Loucy (cell line): ENCODE results near the gene SGK2.

ENCODE experiments used
- H2AFZ ChIP-seq: fragments of 200-600 bp; sonication (generic); 2 replicates; pipeline ENCODE4 v1.6.0; 2016; ENCODE audit warnings: antibody characterized with exemption, mild to moderate bottlenecking, low read length, moderate library complexity
- H3F3A ChIP-seq: fragments of 200-600 bp; 2 replicates; pipeline ENCODE4 v1.6.0; 2016; ENCODE audit warnings: antibody characterized with exemption, low read depth, mild to moderate bottlenecking
- H3K27me3 ChIP-seq: fragments of 200-600 bp; sonication (generic); 2 replicates; pipeline ENCODE4 v1.6.1; 2014; ENCODE audit warnings: low read length, mild to moderate bottlenecking; ENCODE audit not compliant: insufficient read depth, poor library complexity, severe bottlenecking
- H3K36me3 ChIP-seq: fragments of 200-600 bp; sonication (generic); 2 replicates; pipeline ENCODE4 v1.6.1; 2016; ENCODE audit warnings: low read length; ENCODE audit not compliant: insufficient read depth
- H3K4me1 ChIP-seq: fragments of 200-600 bp; sonication (generic); 2 replicates; pipeline ENCODE4 v1.5.1; 2014; ENCODE audit warnings: low read length, mild to moderate bottlenecking; ENCODE audit not compliant: insufficient read depth, poor library complexity, severe bottlenecking
- H3K4me2 ChIP-seq: fragments of 200-600 bp; sonication (generic); 2 replicates; pipeline ENCODE4 v1.6.0; 2014; ENCODE audit warnings: antibody characterized with exemption, low read length, low read depth, mild to moderate bottlenecking; ENCODE audit not compliant: poor library complexity, severe bottlenecking
- H3K4me3 ChIP-seq: fragments of 200-600 bp; sonication (generic); 2 replicates; pipeline ENCODE4 v1.5.1; 2014; ENCODE audit warnings: low read length, mild to moderate bottlenecking, mixed read lengths; ENCODE audit not compliant: poor library complexity, severe bottlenecking
- H3K79me2 ChIP-seq: fragments of 200-600 bp; sonication (generic); 2 replicates; pipeline ENCODE4 v1.6.1; 2014; ENCODE audit warnings: low read length; ENCODE audit not compliant: insufficient read depth
- H3K9ac ChIP-seq: fragments of 200-600 bp; sonication (generic); 2 replicates; pipeline ENCODE4 v1.6.0; 2014; ENCODE audit warnings: mild to moderate bottlenecking, low read depth, low read length, moderate library complexity; ENCODE audit not compliant: poor library complexity, severe bottlenecking
- H3K9me2 ChIP-seq: fragments of 200-600 bp; sonication (generic); replicated peaks from 2 replicates; pipeline ENCODE4 v1.6.1; 2016; ENCODE audit warnings: low read depth, low read length, mixed read lengths
- H3K9me3 ChIP-seq: fragments of 200-600 bp; sonication (generic); 2 replicates; pipeline ENCODE4 v1.6.1; 2014; ENCODE audit warnings: mild to moderate bottlenecking, antibody characterized with exemption, low read length, low read depth; ENCODE audit not compliant: insufficient read depth
- H4K20me1 ChIP-seq: fragments of 200-600 bp; sonication (generic); 2 replicates; pipeline ENCODE4 v1.6.0; 2014; ENCODE audit warnings: antibody characterized with exemption, low read length, mild to moderate bottlenecking; ENCODE audit not compliant: insufficient read depth, poor library complexity, severe bottlenecking
- CTCF ChIP-seq: fragments of 200-600 bp; sonication (generic); conservative IDR thresholded peaks from 2 replicates; pipeline ENCODE4 v1.5.1; 2014; ENCODE audit warnings: mild to moderate bottlenecking, antibody characterized with exemption, low read length
- EZH2phosphoT487 ChIP-seq: fragments of 200-600 bp; IDR thresholded peaks from 2 replicates; pipeline ENCODE4 v1.6.1; 2018; ENCODE audit warnings: antibody characterized with exemption, mild to moderate bottlenecking, moderate library complexity, borderline replicate concordance

The SGK2 gene

GRCh38 chr20:43576108-43576507, 17.3 kb downstream of the SGK2 start:
- Histone ChIP-seq H3F3A (0 out of 2 replicates have a peak, but pooled peaks cover 3% of the 10 kb centered on the region), H3K36me3 (no peaks in the 10 kb centered on the region), H2AFZ (no peak overlapping the region), H3K4me3 (no peak overlapping the region), H3K4me1 (peaks cover 31% of the 10 kb centered on the region), H3K9me3 (no peaks in the 10 kb centered on the region), H3K79me2 (no peaks in the 10 kb centered on the region), H3K4me2 (no peak overlapping the region), H4K20me1 (no peaks in the 10 kb centered on the region), H3K9ac (no peak overlapping the region), H3K9me2 (no peaks in the 10 kb centered on the region), H3K27me3 (no peaks in the 10 kb centered on the region)
- TF ChIP-seq EZH2phosphoT487 (no peak), CTCF (no peak)

GRCh38 chr20:43579861-43580793, 21.3 kb downstream of the SGK2 start:
- Histone ChIP-seq H3F3A (0 out of 2 replicates have a peak, but pooled peaks cover 3% of the 10 kb centered on the region), H3K4me1 (peaks cover 38% of the 10 kb centered on the region), H3K9me2 (no peaks in the 10 kb centered on the region), H3K9ac (peak overlapping the region; percentile 52), H4K20me1 (no peaks in the 10 kb centered on the region), H3K4me2 (peak overlapping the region; percentile 68), H3K9me3 (no peaks in the 10 kb centered on the region), H3K36me3 (no peaks in the 10 kb centered on the region), H3K79me2 (no peaks in the 10 kb centered on the region), H3K27me3 (no peaks in the 10 kb centered on the region), H3K4me3 (peak overlapping the region; percentile 39), H2AFZ (peak overlapping the region; percentile 80)
- TF ChIP-seq EZH2phosphoT487: no peak
- TF ChIP-seq CTCF: no peak

- Histone ChIP-seq H4K20me1 (no peaks in the 10 kb centered on the region), H3K36me3 (no peaks in the 10 kb centered on the region), H3K79me2 (no peaks in the 10 kb centered on the region), H3K9me3 (no peaks in the 10 kb centered on the region), H3K4me2 (no peak overlapping the region), H3K27me3 (no peaks in the 10 kb centered on the region), H3K4me1 (peaks cover 24% of the 10 kb centered on the region), H3K4me3 (no peak overlapping the region), H3K9ac (no peak overlapping the region), H3K9me2 (no peaks in the 10 kb centered on the region), H2AFZ (no peak overlapping the region), H3F3A (0 out of 2 replicates have a peak, but pooled peaks cover 3% of the 10 kb centered on the region)
- TF ChIP-seq EZH2phosphoT487 (no peak), CTCF (no peak)
Observed at GRCh38 chr20:43583133-43583864, 24.5 kb downstream of the SGK2 start.
